ENCODE measurements around the gene ANKRD42. TPM values are rescaled to one million over a fixed set of nuclear protein-coding genes. Genes with fewer than 3 reads are reported as not detected.
A peak's percentile ranks its signal among the peaks of the same experiment; 100 is the strongest.
"Not testable (repeated sequence)": the region's sequence is repeated elsewhere in the genome, so short reads cannot be mapped to it uniquely, and the experiment has no call there.

Gene ANKRD42
- total RNA-seq, 1 donor from 2014 or later, result 5.8 TPM

DNA sequence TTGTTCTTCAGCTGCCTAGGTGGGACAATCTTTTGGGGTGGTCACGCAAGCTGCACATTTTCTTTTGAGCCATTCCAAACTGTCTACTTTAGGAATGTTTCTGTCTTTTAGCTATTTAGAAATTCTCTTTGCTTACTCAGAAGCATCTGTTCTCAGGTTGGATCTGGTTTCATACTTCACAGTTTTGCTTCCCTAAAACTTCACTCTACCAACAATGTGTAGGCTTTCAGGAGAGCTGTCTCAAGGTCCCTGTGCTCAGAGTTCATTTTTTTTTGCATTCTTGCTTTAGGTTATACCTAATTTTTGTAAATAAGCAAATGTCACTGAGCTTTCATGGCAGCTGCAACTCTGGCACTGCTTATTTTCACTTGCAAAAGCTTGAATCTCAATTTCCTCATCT lies 55.9 kb downstream of the ANKRD42 start:
- DNase-seq, result no peak

- DNase-seq, result peak; percentile 60
Measured at GRCh38 chr11:83249972-83250593, 56.6 kb downstream of the ANKRD42 start.

DNA sequence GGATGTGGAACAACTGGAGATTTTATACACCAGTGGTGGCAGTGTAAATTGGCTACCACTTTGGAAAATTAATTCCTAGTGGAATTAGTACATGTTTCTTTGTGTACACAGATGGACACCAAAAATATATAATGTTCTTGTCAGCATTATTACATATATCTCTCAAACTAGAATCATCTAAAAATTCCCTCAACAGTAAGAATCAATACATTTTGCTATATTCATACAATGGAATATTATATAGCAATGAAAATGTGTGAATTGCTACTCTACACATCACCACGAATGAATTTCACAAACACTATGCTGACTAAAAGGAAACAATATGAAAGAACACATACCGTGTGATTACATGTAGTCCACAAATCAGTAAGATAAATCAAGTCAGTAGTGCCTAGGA lies 58.8 kb downstream of the ANKRD42 start:
- DNase-seq, result no peak

DNA sequence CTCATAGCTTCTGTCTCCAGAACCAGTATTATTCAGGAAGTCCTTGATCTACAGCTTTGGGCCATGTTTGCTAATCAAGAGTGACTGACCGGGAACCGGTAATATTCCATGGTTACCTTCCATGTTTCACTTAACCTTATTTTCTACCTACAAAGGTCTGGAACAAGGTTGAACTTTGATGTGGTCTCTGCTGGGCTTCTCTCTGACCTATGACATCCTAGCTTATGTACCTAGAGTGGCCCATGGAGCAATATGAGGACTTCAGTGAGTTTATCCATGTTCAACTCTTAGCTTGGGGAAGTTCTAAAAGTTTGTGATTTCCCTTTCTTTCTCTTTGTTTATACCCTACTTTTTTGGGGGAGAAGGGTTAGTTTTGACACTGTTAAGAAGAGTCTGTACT lies 59.4 kb downstream of the ANKRD42 start:
- no peak for DNase-seq

GRCh38 chr11:83255366-83255765 lies 61.9 kb downstream of the ANKRD42 start:
- no peak for DNase-seq

DNA sequence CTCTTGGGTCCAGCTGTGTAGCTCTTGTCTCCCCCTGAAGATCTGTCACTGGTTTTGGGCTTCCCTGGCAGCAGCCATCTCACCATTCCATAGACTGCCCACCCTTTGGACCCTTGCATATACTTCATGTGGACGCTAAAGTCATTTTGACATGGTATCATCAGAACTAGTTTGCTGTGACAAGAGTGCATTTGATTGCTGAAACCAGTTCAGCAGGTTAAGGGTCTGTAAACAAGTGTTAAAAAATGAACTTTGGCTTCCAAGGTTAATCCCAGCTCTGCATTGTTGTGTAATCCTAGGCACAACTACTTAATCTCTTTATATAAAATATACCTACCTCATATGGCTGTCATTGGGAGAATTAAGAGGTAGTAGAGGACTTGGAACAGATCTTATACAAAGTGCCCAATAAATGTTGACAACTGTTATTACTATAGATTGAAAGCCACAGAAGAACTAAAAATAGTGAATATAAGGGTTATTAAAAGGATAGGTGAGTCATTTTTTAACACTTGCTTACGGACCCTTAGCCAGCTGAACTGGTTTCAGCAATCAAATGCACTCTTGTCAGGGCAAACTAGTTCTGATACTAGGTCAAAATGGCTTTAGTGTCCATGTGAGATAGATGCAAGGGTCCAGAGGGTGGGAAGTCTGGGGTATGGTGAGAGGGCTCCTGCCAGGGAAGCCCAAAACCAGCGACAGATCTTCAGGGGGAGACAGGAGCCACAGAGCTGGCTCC lies 63.3 kb downstream of the ANKRD42 start:
- DNase-seq, result no peak

- DNase-seq, result no peak
Measured at GRCh38 chr11:83257761-83258168, 64.3 kb downstream of the ANKRD42 start.

GRCh38 chr11:83259559-83259958 lies 66.0 kb downstream of the ANKRD42 start:
- DNase-seq, result peak; percentile 22

DNA sequence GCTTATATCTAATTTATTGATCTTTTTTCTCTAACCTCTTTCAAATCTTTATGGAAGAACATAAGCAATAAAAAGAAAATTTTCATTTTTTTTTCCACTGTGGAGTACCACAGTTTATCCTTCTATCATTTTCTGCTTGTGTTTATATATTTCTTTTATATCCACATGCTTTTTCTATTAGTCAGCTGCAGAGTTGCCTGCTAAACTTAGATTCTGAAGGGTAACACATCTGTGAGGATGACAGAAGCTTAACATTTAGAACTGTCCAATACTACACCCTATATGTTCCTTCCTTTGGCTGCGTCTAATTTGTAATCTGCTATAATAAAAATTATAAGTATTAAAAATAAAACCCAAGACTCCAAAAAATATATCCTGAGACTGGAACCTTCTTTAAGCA lies 71.8 kb downstream of the ANKRD42 start:
- DNase-seq, result no peak

DNA sequence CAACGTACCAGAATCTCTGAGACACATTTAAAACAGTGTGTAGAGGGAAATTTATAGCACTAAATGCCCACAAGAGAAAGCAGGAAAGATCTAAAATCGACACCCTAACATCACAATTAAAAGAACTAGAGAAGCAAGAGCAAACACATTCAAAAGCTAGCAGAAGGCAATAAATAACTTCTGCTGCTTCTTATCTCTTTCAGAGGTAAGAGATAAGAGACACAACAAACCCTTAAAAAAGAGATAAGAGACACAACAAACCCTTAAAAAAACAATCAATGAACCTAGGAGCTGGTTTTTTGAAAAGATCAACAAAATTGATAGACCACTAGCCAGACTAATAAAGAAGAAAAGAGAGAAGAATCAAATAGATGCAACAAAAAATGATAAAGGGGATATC lies 75.6 kb downstream of the ANKRD42 start:
- DNase-seq, result not testable (repeated sequence)

- DNase-seq, result not testable (repeated sequence)
Measured at GRCh38 chr11:83271734-83272133, 78.2 kb downstream of the ANKRD42 start.

DNA sequence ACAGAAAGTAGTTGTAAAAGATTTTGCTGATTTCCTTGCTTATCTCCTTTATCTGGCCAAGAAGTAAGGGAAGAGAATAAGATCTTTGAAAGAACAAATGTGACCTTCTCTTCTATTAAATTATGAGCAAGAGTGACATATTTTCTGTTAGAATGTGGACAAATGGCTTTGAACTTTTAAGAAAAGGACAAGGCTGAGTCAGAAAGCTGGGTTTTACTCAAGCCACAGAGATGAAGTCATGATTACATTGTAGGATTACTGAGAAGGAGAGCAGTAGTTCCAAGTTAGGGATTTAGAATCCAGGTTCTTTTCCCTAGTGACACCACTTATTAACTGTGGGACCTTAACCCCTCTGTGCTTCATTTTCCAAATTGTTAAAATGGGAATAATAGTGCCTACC lies 79.1 kb downstream of the ANKRD42 start:
- no peak for DNase-seq

DNA sequence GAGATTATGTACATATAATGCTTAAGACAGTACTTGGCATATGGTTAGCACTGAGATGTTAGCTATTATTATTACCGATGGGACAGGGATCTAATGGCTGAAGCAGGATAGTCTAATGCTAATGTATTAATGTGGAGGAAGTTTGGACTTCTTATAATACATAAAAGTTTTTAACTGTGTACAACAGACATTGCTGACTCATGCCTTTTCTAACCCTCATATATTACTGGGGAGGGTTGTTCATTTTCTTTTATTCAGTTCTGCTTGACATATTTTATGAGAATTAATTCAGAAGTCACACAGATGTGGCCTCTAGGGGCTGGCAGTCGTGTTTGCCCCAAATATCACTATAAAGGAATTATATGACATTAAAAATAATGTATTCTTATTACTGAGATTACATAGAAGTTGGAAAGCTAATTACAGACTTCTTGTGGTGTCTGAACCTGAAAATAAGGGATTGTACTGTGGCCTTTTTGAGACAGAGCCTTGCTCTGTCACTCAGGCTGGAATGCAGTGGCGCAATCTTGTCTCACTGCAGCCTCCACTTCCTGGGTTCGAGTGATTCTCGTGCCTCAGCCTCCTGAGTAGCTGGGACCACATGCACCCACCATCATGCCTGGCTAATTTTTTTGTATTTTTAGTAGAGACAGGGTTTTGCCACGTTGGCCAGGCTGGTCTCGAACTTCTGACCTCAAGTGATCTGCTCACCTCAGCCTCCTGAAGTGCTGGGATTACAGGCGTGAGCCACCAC lies 82.6 kb downstream of the ANKRD42 start:
- no peak for DNase-seq

- DNase-seq, result no peak
Measured at GRCh38 chr11:83278351-83278750, 84.8 kb downstream of the ANKRD42 start.

GRCh38 chr11:83280256-83280655 lies 86.7 kb downstream of the ANKRD42 start:
- no peak for DNase-seq

DNA sequence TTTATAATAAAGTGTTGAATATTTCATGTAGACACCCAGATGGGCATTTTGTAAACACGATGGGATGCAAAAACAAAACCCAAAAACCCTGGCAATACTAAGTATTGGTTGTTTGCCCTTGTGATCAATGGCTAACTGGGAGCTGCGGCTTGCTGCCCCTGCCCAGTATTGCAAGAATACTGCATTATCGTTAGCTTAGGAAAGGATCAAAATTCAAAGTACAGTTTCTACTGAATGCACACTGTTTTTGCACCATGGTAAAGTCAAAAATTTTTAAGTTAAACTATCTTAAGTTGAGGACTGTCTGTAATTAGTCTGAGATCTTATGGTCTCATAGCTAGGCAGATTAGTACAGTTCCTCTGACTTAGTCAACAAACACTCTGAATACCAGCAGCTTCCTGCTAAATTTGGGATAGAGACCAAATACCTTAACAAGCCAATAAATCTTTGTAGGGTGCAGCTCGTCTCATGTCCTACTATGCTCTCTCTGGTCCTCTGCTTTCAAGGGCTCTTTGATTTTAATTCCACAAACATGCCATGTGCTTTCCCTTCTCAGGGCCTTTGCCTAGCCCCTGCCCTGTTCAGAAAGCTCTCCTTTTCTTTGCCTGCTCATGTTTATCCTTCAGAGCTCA lies 88.7 kb downstream of the ANKRD42 start:
- no peak for DNase-seq

DNA sequence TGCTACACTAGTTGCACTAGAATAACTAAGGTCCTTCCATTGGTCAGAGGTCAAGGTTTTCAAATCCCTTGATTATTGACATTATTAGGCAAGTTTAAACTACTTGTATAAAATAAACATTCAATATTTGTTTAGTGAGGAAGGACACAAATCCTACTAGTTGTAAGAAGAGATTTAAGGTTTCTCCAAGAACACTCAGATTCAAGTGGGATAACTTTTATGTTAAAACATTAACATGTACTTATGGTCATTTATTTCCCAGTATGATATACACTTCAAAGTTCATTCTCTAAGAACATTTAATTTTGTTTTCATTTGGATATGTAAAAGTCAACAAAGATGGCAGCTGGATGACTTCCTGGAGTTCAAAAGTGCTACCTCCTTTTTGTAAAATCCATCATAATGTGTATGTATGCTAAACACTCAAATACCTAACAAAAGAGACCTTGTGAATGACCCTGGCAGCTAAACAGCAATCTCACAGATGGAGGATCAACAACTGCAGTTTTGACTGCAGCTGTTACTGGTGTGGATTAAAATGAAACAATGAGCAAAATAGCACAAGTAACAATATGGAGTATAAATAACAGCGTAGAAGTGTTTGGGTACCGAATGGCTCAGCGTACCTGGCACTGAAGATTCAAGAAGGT lies 91.1 kb downstream of the ANKRD42 start:
- peak; percentile 76 for DNase-seq

- DNase-seq, result no peak
Measured at GRCh38 chr11:83285151-83285770, 91.7 kb downstream of the ANKRD42 start.

DNA sequence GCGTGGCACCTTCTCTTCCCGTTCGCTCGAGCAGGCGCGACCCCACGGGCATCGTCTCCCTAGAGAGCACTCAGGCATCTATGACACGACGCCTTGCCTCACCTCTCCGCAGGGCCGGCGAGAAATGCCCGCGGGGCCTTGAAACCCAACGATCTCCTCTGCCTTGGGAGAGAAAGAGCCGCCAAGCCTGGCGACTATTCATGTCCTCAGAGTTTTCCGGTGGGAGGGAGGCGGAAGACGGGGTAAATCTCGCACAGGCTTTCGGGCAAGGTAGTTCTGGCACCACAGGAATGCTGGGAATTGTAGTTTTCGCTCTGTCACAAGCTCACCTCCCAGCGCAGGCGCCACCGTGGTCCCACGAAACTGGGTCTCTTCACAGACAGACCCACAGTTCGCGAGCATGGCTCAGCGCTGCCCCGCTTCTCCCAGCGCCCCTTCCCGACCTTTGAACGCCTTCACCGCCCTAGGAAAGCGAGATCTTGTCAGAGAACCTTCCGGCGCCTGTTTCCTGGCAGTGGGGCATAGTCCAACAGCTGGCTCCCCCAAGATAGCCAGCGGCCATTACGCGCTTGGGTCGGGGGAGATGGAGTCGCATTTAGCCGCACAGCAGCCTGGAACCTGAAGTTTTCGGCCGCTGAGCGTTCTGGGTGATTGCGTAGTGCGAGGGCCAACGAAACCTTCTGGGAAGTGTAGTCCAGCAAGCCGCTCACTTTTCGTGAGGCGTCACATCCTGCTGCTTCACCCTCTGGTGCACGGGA lies 92.4 kb downstream of the ANKRD42 start, which contains the start of gene CCDC90B:
Gene CCDC90B, minus strand, starts transcription at position 597 of the 758 bp plus-strand sequence. Its CDS starts 395 bp downstream, at position 202.
- peak; percentile 99 for DNase-seq

GRCh38 chr11:83287631-83288030 lies 94.1 kb downstream of the ANKRD42 start:
- DNase-seq, result no peak
